ENCODE results near the gene DNAJC27. TPM values are rescaled to one million over a fixed set of nuclear protein-coding genes. Genes with fewer than 3 reads are reported as not detected.
A peak's percentile ranks its signal among the peaks of the same experiment; 100 is the strongest.

The DNAJC27 gene
- total RNA-seq, 4 donors from 2014 or later = 2.1 to 4.6 (median 4.2) TPM

GRCh38 chr2:24925815-24926214 is 45.9 kb downstream of the DNAJC27 start:
- DNase-seq = no peak
- no peak for TF ChIP-seq CTCF (IDR thresholded peaks at IDR 0.05)
- no peak for TF ChIP-seq POLR2A (IDR thresholded peaks at IDR 0.05)
- H3K27me3 ChIP-seq = no peaks in the 10 kb centered on the region
- 91 to 92% methylated on average over 10 of the region's 10 CpGs for WGBS, 2 donors
- H3K36me3 ChIP-seq = no peaks in the 10 kb centered on the region
- H3K27ac ChIP-seq = peak overlapping the region in 1 of 4 donors; percentile 76
- peaks cover 11 to 23% (median 12%) of the 10 kb centered on the region in 3 donors for H3K4me1 ChIP-seq
- no peaks in the 10 kb centered on the region for H3K9me3 ChIP-seq
- no peak overlapping the region for H3K4me3 ChIP-seq
- intact Hi-C loops (cut with DNase I) = no loop called here

- Histone ChIP-seq H3K27me3 (no peaks in the 10 kb centered on the region), H3K36me3 (no peaks in the 10 kb centered on the region), H3K4me3 (no peak overlapping the region), H3K27ac (no peak overlapping the region), H3K4me1 (peaks cover 11 to 28% (median 12%) of the 10 kb centered on the region in 3 donors), H3K9me3 (no peaks in the 10 kb centered on the region)
- intact Hi-C loops (cut with DNase I) = no loop called here
- TF ChIP-seq POLR2A (IDR thresholded peaks at IDR 0.05) (no peak), CTCF (IDR thresholded peaks at IDR 0.05) (no peak)
- 67 to 89% methylated on average over 1 to 5 of the region's 6 CpGs for WGBS, 2 donors
- no peak for DNase-seq
These were observed 47.0 kb downstream of the DNAJC27 start for GRCh38 chr2:24924732-24925131.

- Histone ChIP-seq H3K9me3 (no peaks in the 10 kb centered on the region), H3K27me3 (no peaks in the 10 kb centered on the region), H3K27ac (no peak overlapping the region), H3K36me3 (no peaks in the 10 kb centered on the region), H3K4me1 (peaks cover 11 to 32% (median 13%) of the 10 kb centered on the region in 3 donors), H3K4me3 (no peak overlapping the region)
- TF ChIP-seq POLR2A (IDR thresholded peaks at IDR 0.05) (no peak), CTCF (IDR thresholded peaks at IDR 0.05) (no peak)
- intact Hi-C loops (cut with DNase I) = no loop called here
- 82 to 83% methylated on average over 4 to 5 of the region's 5 CpGs for WGBS, 2 donors
- DNase-seq = no peak
These were observed 47.5 kb downstream of the DNAJC27 start for GRCh38 chr2:24924266-24924665.

- H3K9me3 ChIP-seq = no peaks in the 10 kb centered on the region
- H3K4me3 ChIP-seq = no peak overlapping the region
- DNase-seq = no peak
- peaks cover 0 to 3% (median 0%) of the 10 kb centered on the region in 3 donors for H3K36me3 ChIP-seq
- no peaks in the 10 kb centered on the region for H3K27me3 ChIP-seq
- no peak for TF ChIP-seq CTCF (IDR thresholded peaks at IDR 0.05)
- no peak for TF ChIP-seq POLR2A (IDR thresholded peaks at IDR 0.05)
- WGBS, 2 donors = 92 to 94% methylated on average over 3 to 8 of the region's 10 CpGs
- intact Hi-C loops (cut with DNase I) = no loop called here
- H3K4me1 ChIP-seq = peaks cover 21 to 43% (median 23%) of the 10 kb centered on the region in 3 donors
- H3K27ac ChIP-seq = no peak overlapping the region
These were observed 48.6 kb downstream of the DNAJC27 start for GRCh38 chr2:24923106-24923505.

- H3K4me1 ChIP-seq = peaks cover 22 to 46% (median 26%) of the 10 kb centered on the region in 3 donors
- peaks cover 0 to 7% (median 0%) of the 10 kb centered on the region in 3 donors for H3K36me3 ChIP-seq
- TF ChIP-seq POLR2A (IDR thresholded peaks at IDR 0.05) (no peak), CTCF (IDR thresholded peaks at IDR 0.05) (no peak)
- H3K4me3 ChIP-seq = no peak overlapping the region
- H3K27me3 ChIP-seq = no peaks in the 10 kb centered on the region
- no peaks in the 10 kb centered on the region for H3K9me3 ChIP-seq
- no peak for DNase-seq
- H3K27ac ChIP-seq = no peak overlapping the region
- 100% methylated on average over 1 of the region's 1 CpG for WGBS, 2 donors
- intact Hi-C loops (cut with DNase I) = no loop called here
These were observed 49.2 kb downstream of the DNAJC27 start for GRCh38 chr2:24922556-24922955.

Data from esophagus squamous epithelium (tissue), 5 donors.